Stimulated activated naive CD8-positive, alpha-beta T cell treated with anti-CD3 and anti-CD28 coated beads, Interleukin-15, amount 100 ng/mL, for 72 hours (primary cell): ENCODE data around the gene ZNF335.

Experiments used
- ATAC-seq: fragments of 150-1000 bp; cut with Tn5 transposase; 2 replicates; pipeline ENCODE4 v1.10.0; 2021; ENCODE audit warnings: mild to moderate bottlenecking, moderate library complexity
- DNase-seq, 2 donors: peaks; one replicate each; pipeline ENCODE4 v3.0.0; 2021 to 2022
- H3K27ac Mint-ChIP-seq, 2 donors: one replicate each; pipeline ENCODE4 v1.8.0; 2022; ENCODE audit warnings: mild to moderate bottlenecking in 2 of 2, mixed read lengths in 2 of 2, moderate library complexity in 2 of 2
- H3K27me3 Mint-ChIP-seq: one replicate; pipeline ENCODE4 v1.8.0; 2022; ENCODE audit warnings: mixed read lengths
- H3K4me1 Mint-ChIP-seq: one replicate; pipeline ENCODE4 v1.8.0; 2022; ENCODE audit warnings: mild to moderate bottlenecking, mixed read lengths
- H3K4me3 Mint-ChIP-seq, 2 donors: one replicate each; pipeline ENCODE4 v1.8.0; 2022; ENCODE audit warnings: mild to moderate bottlenecking in 2 of 2, mixed read lengths in 2 of 2, moderate library complexity in 1 of 2
- H3K9me3 Mint-ChIP-seq, 2 donors: one replicate each; pipeline ENCODE4 v1.8.0; 2022; ENCODE audit warnings: mixed read lengths in 2 of 2

ZNF335 gene, protein sequence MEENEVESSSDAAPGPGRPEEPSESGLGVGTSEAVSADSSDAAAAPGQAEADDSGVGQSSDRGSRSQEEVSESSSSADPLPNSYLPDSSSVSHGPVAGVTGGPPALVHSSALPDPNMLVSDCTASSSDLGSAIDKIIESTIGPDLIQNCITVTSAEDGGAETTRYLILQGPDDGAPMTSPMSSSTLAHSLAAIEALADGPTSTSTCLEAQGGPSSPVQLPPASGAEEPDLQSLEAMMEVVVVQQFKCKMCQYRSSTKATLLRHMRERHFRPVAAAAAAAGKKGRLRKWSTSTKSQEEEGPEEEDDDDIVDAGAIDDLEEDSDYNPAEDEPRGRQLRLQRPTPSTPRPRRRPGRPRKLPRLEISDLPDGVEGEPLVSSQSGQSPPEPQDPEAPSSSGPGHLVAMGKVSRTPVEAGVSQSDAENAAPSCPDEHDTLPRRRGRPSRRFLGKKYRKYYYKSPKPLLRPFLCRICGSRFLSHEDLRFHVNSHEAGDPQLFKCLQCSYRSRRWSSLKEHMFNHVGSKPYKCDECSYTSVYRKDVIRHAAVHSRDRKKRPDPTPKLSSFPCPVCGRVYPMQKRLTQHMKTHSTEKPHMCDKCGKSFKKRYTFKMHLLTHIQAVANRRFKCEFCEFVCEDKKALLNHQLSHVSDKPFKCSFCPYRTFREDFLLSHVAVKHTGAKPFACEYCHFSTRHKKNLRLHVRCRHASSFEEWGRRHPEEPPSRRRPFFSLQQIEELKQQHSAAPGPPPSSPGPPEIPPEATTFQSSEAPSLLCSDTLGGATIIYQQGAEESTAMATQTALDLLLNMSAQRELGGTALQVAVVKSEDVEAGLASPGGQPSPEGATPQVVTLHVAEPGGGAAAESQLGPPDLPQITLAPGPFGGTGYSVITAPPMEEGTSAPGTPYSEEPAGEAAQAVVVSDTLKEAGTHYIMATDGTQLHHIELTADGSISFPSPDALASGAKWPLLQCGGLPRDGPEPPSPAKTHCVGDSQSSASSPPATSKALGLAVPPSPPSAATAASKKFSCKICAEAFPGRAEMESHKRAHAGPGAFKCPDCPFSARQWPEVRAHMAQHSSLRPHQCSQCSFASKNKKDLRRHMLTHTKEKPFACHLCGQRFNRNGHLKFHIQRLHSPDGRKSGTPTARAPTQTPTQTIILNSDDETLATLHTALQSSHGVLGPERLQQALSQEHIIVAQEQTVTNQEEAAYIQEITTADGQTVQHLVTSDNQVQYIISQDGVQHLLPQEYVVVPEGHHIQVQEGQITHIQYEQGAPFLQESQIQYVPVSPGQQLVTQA (N-terminal part only)

DNA sequence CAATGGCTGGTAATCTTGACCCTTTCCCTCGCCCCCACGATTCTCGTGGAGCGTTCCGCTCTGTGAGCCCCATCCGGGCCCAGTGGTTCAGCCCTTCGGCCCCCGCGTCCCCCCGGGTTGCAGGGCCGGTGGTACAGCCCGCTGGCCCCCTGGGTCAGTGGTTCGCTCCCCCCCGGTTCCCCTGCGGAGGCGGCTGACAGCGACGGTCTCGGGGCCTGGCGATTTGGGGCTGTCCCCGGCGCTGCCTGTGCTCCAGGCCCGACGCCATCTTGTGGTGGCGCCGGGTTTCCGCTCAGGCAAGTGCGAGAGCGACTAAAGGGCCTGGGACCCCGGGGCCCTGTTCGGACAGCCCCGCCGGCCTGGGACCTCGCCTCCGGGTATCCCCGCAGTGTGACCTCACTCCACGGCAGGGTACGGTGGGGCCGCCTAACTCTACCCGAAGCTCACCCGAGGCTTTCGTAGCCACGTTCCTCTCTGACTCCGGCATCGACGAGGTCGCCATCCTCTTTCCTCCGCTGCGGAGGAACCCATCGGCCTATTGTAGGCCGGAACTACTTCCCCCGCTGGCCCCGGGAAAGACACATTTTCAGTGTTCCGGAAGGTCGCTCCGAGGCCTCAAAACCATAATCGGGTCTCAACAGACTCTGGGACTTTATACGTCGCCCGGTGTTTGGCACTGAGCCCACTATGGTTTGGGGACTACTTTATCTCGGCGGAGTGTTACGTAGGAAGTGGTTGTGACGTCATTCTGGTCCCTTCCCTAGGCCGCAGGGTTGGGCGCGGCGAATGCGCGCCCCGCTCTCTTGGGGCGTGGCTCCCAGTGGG lies at the start of gene ZNF335:
TSS of gene ZNF335 (minus strand) at position 529 of the 825 bp plus-strand sequence. CDS start 793 bp downstream, outside the sequence.
- Mint-ChIP-seq H3K4me1 (peaks cover 27% of the 10 kb centered on the region), H3K27ac (peak within 1 kb of the TSS; percentile 100), H3K4me3 (peak within 1 kb of the TSS; percentile 91 to 99), H3K27me3 (no peaks in the 10 kb centered on the region), H3K9me3 (no peaks in the 10 kb centered on the region)
- ATAC-seq: peak; percentile 90
- peak; percentile 98 for DNase-seq

DNA sequence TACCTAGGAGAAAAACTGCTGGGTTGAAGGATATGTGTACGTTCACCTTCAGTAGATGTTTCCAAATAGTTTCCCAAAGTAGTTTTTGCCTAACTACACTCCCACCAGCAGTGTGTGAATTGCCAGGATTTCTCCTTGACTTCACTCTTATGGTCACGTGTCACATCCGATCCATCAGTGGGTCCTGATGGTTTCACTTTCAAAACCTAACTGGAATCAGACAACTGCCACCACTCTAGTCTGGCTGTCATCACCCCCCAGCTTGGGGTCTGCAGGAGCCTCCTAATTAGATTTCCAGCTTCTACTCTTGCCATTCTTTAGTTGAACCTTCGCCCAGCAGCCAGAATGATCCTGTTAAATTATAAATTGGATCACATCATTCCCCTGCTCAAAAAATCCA lies 48.6 kb upstream of the ZNF335 start:
- ATAC-seq: no peak
- Mint-ChIP-seq H3K4me1 (peaks cover 26% of the 10 kb centered on the region), H3K27ac (no peak overlapping the region), H3K4me3 (no peak overlapping the region), H3K9me3 (no peaks in the 10 kb centered on the region), H3K27me3 (peaks cover 65% of the 10 kb centered on the region)
- DNase-seq: no peak

DNA sequence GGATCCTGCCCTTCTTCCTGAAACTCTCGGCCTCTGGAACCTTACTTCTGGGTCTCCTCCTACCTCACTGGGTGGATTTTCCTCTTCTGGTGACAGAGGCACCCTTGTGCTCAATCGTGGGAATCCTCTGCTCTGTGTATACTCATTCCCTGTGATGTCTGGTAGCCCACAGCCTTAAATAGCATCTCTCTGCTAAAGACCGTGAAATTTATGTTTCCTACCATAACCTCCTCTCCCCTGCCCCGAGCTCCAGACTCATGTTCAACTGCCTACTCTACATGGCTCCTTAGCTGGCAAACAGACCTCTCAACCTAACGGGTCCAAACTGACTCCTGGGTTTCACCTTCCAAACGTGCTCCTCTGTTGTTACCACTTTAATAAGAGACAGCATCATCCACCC lies 46.6 kb upstream of the ZNF335 start:
- Mint-ChIP-seq H3K4me1 (peaks cover 41% of the 10 kb centered on the region), H3K27ac (no peak overlapping the region), H3K4me3 (no peak overlapping the region), H3K9me3 (no peaks in the 10 kb centered on the region), H3K27me3 (peaks cover 65% of the 10 kb centered on the region)
- ATAC-seq (no peak), DNase-seq (no peak)

DNA sequence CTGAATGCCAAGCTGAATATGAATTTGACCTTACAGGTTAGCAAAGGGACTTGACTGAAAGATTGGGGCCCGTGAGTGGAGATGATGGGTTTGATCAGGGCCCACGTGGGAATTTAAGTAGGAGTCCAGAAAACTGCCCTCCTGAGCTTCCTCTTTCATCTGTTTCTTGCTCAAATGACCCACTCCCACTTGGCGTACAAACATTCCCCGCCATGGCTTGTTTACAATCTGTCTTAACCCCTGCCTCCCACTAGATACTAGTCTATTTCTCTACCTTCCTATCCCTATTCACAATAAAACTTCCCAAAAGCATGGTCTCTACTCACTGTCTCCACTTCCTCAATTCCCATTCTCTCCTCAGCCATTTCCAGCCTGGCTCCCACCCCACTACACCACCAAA lies 46.1 kb upstream of the ZNF335 start:
- DNase-seq (no peak), ATAC-seq (no peak)
- Mint-ChIP-seq H3K4me3 (no peak overlapping the region), H3K27ac (no peak overlapping the region), H3K4me1 (peaks cover 39% of the 10 kb centered on the region), H3K9me3 (no peaks in the 10 kb centered on the region), H3K27me3 (peaks cover 65% of the 10 kb centered on the region)

DNA sequence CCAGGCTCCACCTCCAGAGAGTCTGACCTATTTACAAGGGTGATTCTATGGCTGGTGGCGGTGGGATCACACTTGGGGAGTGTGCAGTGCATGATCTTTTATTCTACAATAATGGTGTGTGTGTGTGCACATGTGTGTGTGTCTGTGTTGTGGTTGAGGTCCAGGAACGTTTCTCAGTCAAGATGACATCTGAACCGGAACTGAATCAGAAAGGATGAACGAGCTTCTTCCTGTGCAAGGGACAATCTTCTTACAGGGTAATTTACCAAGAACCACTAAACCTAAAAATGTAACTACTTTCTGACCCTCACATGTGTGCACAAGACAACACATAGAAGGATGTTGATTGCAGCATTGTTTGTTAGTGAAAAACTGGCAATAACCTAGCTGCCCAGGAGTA lies 45.3 kb upstream of the ZNF335 start:
- no peak overlapping the region for H3K27ac Mint-ChIP-seq
- peaks cover 66% of the 10 kb centered on the region for H3K27me3 Mint-ChIP-seq
- H3K4me3 Mint-ChIP-seq: no peak overlapping the region
- no peaks in the 10 kb centered on the region for H3K9me3 Mint-ChIP-seq
- no peak for ATAC-seq
- no peak for DNase-seq
- peaks cover 42% of the 10 kb centered on the region for H3K4me1 Mint-ChIP-seq

DNA sequence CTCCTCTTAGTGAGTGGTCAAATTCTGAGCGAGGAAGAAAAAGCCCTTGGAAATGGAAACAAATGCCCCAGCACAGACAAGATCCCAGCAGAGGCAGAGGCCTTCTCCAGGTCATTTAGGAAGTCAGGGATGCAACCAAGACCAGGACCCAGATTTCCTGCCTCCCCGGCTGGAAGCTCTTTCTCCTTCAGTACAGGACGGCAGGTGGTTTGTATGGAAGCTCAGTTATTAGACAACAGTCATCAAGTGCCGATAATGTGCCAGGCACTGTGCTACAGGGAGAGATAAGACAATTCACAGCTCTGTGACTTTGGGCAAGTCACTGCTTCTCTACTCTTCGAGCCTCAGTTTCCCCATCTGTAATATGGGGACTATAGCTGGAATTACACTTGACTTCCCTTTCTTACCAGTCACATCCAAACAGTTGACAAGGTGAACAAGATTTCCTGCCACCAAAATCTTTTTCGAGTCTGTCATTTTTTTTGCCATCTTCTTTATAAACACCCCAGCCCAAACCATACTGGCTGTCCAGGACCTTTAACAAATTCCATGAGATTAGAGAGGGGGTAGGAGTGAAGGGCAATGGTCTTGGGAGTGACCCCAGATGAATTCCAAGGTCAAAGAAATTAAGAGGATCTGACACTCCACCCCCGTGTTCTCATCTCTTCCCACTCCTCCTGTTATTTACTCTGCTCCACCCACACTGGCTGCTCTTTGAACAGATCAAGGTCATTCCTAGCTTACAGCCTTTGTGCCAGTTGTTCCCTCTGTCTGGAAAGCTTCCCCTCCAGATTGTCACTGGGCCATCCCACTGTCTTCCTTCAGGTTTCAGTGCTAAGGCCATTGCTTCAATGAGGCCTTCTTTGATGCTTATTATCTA lies 42.8 kb upstream of the ZNF335 start:
- H3K27ac Mint-ChIP-seq: peak overlapping the region in 1 of 2 donors; percentile 49

DNA sequence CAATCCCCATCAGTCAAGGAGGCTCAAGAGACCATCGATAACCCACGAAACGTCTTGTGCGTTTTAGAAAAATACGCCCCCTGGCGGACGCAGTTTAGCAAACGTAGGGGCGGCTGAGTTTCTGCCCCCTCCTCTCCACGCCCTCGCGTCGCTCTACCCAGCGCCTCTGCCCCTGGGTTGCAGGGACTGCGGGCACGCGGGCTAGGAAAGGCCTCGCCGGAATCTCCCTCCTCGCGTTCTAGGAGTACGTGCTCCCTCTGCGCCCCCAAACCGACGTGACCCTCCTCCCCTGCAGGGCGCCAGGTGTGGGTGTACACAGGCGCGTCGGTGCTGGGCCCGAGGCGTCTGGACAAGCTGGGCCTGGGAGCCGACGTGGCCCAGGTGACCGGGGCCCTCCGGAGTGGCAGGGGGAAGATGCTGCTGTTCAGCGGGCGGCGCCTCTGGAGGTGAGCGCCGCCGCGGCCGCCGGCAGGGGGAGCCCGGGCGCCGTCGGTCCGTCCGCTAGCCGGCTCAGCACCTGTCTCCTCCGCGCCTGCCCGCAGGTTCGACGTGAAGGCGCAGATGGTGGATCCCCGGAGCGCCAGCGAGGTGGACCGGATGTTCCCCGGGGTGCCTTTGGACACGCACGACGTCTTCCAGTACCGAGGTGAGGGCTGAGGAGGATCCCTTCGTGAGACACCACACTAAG lies 42.0 kb upstream of the ZNF335 start:
- Mint-ChIP-seq H3K4me1 (peaks cover 59% of the 10 kb centered on the region), H3K27ac (peak overlapping the region in 1 of 2 donors; percentile 49), H3K4me3 (peak overlapping the region; percentile 74 to 85), H3K27me3 (peaks cover 81% of the 10 kb centered on the region), H3K9me3 (peaks cover 0 to 5% of the 10 kb centered on the region in 2 donors)
- ATAC-seq (peak; percentile 91), DNase-seq (peak; percentile 76 to 77)

More for the DNA sequence above, 42.8 kb upstream of the ZNF335 start:
- ATAC-seq (no peak), DNase-seq (no peak)
- Mint-ChIP-seq H3K4me3 (peak overlapping the region; percentile 61 to 85), H3K4me1 (peaks cover 51% of the 10 kb centered on the region), H3K9me3 (peaks cover 0 to 5% of the 10 kb centered on the region in 2 donors), H3K27me3 (peaks cover 74% of the 10 kb centered on the region)

DNA sequence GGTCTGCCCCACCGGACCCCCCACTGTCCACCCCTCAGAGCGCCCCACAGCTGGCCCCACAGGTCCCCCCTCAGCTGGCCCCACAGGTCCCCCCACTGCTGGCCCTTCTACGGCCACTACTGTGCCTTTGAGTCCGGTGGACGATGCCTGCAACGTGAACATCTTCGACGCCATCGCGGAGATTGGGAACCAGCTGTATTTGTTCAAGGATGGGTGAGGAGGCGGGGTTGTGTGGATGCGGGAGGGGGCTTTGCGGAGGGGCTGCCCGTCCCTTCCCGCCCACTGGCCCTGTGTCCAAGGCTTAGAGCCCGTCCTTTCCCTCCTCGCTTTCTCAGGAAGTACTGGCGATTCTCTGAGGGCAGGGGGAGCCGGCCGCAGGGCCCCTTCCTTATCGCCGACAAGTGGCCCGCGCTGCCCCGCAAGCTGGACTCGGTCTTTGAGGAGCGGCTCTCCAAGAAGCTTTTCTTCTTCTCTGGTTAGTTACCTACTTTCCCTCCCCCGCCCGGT lies 41.4 kb upstream of the ZNF335 start:
- Mint-ChIP-seq H3K27me3 (peaks cover 80% of the 10 kb centered on the region), H3K4me3 (peak overlapping the region; percentile 74 to 85)

DNA sequence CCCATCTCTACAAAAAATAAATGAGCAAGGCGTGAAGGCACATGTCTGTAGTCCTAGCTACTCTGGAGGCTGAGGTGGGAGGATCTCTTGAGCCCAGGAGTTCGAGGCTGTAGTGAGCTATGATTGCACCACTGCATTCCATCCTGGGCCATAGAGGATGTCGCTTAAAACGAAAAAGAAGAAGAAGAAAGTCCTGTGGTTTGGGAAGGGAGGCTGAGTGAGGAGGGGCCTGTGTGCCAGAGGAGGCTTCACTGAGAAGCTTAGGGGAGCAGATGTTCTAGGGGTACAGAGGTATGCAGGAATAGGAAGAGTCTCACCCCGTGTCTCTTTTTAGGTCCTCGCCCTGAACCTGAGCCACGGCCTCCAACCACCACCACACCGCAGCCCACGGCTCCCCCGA lies 40.9 kb upstream of the ZNF335 start:
- H3K4me3 Mint-ChIP-seq: peak overlapping the region; percentile 4 to 54
- H3K27ac Mint-ChIP-seq: peak overlapping the region in 1 of 2 donors; percentile 56

More for the DNA sequence above, 41.4 kb upstream of the ZNF335 start:
- no peak for DNase-seq
- no peak for ATAC-seq
- peaks cover 0 to 5% of the 10 kb centered on the region in 2 donors for H3K9me3 Mint-ChIP-seq
- H3K4me1 Mint-ChIP-seq: peaks cover 65% of the 10 kb centered on the region
- H3K27ac Mint-ChIP-seq: no peak overlapping the region

DNA sequence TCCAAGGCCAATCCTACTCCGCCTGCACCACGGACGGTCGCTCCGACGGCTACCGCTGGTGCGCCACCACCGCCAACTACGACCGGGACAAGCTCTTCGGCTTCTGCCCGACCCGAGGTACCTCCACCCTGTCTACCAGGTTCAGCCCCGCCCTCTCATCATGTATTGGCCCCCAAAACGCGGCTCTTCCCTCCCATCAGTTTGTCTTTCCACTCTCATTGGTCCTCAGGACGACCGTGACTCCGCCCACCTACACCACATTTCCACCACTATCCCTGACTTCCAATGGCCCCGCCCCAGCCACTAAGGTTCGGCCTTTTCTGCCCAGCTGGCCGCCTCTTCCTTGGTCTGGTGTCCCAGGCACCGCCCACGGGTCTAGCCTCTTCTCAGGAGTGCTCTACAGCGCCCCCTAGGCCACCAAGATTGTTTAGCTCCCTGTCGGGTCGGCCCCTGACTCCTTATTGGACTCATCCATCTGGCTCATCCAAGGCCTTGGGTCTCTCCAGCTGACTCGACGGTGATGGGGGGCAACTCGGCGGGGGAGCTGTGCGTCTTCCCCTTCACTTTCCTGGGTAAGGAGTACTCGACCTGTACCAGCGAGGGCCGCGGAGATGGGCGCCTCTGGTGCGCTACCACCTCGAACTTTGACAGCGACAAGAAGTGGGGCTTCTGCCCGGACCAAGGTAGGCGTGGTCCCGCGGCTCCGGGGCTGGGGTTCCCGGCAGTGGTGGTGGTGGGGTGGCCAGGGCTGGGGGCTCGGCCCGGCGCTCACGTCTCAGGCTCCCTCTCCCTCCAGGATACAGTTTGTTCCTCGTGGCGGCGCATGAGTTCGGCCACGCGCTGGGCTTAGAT lies 39.9 kb upstream of the ZNF335 start:
- DNase-seq (peak; percentile 47 to 56), ATAC-seq (no peak)
- H3K4me1 Mint-ChIP-seq: peaks cover 78% of the 10 kb centered on the region
- peak overlapping the region; percentile 65 to 75 for H3K4me3 Mint-ChIP-seq
- H3K9me3 Mint-ChIP-seq: peaks cover 0 to 5% of the 10 kb centered on the region in 2 donors
- H3K27me3 Mint-ChIP-seq: peaks cover 81% of the 10 kb centered on the region
- no peak overlapping the region for H3K27ac Mint-ChIP-seq

More for the DNA sequence above, 40.9 kb upstream of the ZNF335 start:
- peaks cover 0 to 5% of the 10 kb centered on the region in 2 donors for H3K9me3 Mint-ChIP-seq
- no peak for ATAC-seq
- no peak for DNase-seq
- H3K27me3 Mint-ChIP-seq: peaks cover 76% of the 10 kb centered on the region
- peaks cover 69% of the 10 kb centered on the region for H3K4me1 Mint-ChIP-seq

DNA sequence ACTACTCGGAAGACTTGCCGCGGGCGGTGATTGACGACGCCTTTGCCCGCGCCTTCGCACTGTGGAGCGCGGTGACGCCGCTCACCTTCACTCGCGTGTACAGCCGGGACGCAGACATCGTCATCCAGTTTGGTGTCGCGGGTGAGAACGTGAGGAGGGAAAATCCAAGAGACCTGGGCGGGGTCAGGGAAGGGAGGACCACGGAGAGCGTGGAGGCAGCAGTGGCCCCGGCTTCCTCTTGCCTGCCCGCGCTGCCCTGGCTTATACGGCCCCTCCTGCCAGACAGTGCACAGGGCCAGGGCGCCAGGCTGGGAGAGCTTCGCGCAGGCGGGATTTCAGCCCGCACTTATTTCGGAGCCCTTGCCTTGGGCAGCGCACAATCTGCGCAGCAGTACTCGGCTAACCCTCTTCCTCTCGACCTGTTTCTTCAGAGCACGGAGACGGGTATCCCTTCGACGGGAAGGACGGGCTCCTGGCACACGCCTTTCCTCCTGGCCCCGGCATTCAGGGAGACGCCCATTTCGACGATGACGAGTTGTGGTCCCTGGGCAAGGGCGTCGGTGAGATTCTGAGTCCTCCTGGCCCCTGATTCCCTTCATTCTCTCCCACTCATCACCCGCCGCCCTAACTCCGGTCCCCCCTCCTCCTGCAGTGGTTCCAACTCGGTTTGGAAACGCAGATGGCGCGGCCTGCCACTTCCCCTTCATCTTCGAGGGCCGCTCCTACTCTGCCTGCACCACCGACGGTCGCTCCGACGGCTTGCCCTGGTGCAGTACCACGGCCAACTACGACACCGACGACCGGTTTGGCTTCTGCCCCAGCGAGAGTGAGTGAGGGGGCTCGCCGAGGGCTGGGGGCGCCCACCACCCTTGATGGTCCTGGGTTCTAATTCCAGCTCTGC lies 38.7 kb upstream of the ZNF335 start:
- Mint-ChIP-seq H3K4me3 (peak overlapping the region; percentile 65 to 75), H3K9me3 (peaks cover 0 to 5% of the 10 kb centered on the region in 2 donors), H3K27me3 (peaks cover 92% of the 10 kb centered on the region), H3K27ac (peak overlapping the region; percentile 1 to 63), H3K4me1 (peaks cover 88% of the 10 kb centered on the region)
- peak; percentile 38 for ATAC-seq
- peak; percentile 40 to 48 for DNase-seq
